OCI-LY3 (cell line): ENCODE data around the gene PARVA.

Experiments
- CTCF ChIP-seq: fragments of 200-600, 300-600 bp; sonication (generic); IDR thresholded peaks from 2 replicates; pipeline ENCODE4 v1.5.1; 2014; ENCODE audit warnings: antibody characterized with exemption, low read length, low read depth
- EZH2phosphoT487 ChIP-seq: fragments of 200-600 bp; shearing (Covaris generic); IDR thresholded peaks from 2 replicates; pipeline ENCODE4 v1.6.1; 2018; ENCODE audit warnings: antibody characterized with exemption, mixed run types, low read depth

GRCh38 chr11:12546660-12547059, 169.3 kb downstream of the PARVA start:
- TF ChIP-seq CTCF (no peak), EZH2phosphoT487 (no peak)
